DMS153 treated with DMSO at 0.1 percent for 48 hours (cell line): Measurements from ENCODE around the gene SFMBT2.

Experiments used
- DNase-seq: peaks from one replicate; lab custom pipeline; 2025; ENCODE audit not compliant: unreplicated experiment; lab: John Stamatoyannopoulos, UW

Gene SFMBT2

GRCh38 chr10:7370511-7370910 lies 40.3 kb downstream of the SFMBT2 start:
- no peak for DNase-seq

GRCh38 chr10:7365027-7365745 lies 45.6 kb downstream of the SFMBT2 start:
- no peak for DNase-seq

GRCh38 chr10:7364474-7364873 lies 46.4 kb downstream of the SFMBT2 start:
- DNase-seq = no peak

- DNase-seq = no peak
Measured at GRCh38 chr10:7363700-7364099, 47.1 kb downstream of the SFMBT2 start.

GRCh38 chr10:7362471-7362870 lies 48.4 kb downstream of the SFMBT2 start:
- DNase-seq = no peak

- DNase-seq = no peak
Measured at GRCh38 chr10:7361316-7361715, 49.5 kb downstream of the SFMBT2 start.

- no peak for DNase-seq
Measured at GRCh38 chr10:7359954-7360353, 50.9 kb downstream of the SFMBT2 start.

- no peak for DNase-seq
Measured at GRCh38 chr10:7359356-7359755, 51.5 kb downstream of the SFMBT2 start.

- no peak for DNase-seq
Measured at GRCh38 chr10:7357193-7357592, 53.6 kb downstream of the SFMBT2 start.

- no peak for DNase-seq
Measured at GRCh38 chr10:7354330-7355047, 56.3 kb downstream of the SFMBT2 start.

GRCh38 chr10:7351894-7352293 lies 58.9 kb downstream of the SFMBT2 start:
- DNase-seq = no peak

- no peak for DNase-seq
Measured at GRCh38 chr10:7350541-7351195, 60.2 kb downstream of the SFMBT2 start.

- DNase-seq = no peak
Measured at GRCh38 chr10:7345717-7346116, 65.1 kb downstream of the SFMBT2 start.

GRCh38 chr10:7343040-7343439 lies 67.8 kb downstream of the SFMBT2 start:
- DNase-seq = no peak

GRCh38 chr10:7340179-7340874 lies 70.5 kb downstream of the SFMBT2 start:
- no peak for DNase-seq

- no peak for DNase-seq
Measured at GRCh38 chr10:7339510-7339909, 71.3 kb downstream of the SFMBT2 start.

GRCh38 chr10:7338469-7338868 lies 72.4 kb downstream of the SFMBT2 start:
- DNase-seq = no peak

GRCh38 chr10:7337431-7338171 lies 73.2 kb downstream of the SFMBT2 start:
- no peak for DNase-seq

- DNase-seq = no peak
Measured at GRCh38 chr10:7335977-7336376, 74.9 kb downstream of the SFMBT2 start.

GRCh38 chr10:7334642-7334964 lies 76.2 kb downstream of the SFMBT2 start:
- no peak for DNase-seq
